ENCODE data around the gene CEP19.

GRCh38 chr3:196670339-196670738, 41.7 kb downstream of the CEP19 start:
- no peak for TF ChIP-seq ASH2L (IDR thresholded peaks at IDR 0.05; ENCODE audit: low read length)
- TF ChIP-seq, protein P1, sequence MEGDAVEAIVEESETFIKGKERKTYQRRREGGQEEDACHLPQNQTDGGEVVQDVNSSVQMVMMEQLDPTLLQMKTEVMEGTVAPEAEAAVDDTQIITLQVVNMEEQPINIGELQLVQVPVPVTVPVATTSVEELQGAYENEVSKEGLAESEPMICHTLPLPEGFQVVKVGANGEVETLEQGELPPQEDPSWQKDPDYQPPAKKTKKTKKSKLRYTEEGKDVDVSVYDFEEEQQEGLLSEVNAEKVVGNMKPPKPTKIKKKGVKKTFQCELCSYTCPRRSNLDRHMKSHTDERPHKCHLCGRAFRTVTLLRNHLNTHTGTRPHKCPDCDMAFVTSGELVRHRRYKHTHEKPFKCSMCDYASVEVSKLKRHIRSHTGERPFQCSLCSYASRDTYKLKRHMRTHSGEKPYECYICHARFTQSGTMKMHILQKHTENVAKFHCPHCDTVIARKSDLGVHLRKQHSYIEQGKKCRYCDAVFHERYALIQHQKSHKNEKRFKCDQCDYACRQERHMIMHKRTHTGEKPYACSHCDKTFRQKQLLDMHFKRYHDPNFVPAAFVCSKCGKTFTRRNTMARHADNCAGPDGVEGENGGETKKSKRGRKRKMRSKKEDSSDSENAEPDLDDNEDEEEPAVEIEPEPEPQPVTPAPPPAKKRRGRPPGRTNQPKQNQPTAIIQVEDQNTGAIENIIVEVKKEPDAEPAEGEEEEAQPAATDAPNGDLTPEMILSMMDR (IDR thresholded peaks at IDR 0.05; ENCODE audit: control extremely low read depth in 1 of 3, insufficient read depth in 1 of 3, low read depth in 1 of 3, low read length in 3 of 3): no peak
- TF ChIP-seq FOSL1 (IDR thresholded peaks at IDR 0.05; ENCODE audit: insufficient read depth, low read depth, low read length): no peak
- no peak for TF ChIP-seq CHD1 (IDR thresholded peaks at IDR 0.05; ENCODE audit: low read depth, low read length)
- no peak for TF ChIP-seq POLR2A (IDR thresholded peaks at IDR 0.05; ENCODE audit: control extremely low read depth in 1 of 2, low read depth in 2 of 2, low read length in 2 of 2)
- no peak for TF ChIP-seq EZH2 (IDR thresholded peaks at IDR 0.05; ENCODE audit: low read depth, low read length, severe bottlenecking)
- no peak for TF ChIP-seq TCF12 (IDR thresholded peaks at IDR 0.05; ENCODE audit: low read depth, low read length)
- TF ChIP-seq CBX8 (IDR thresholded peaks at IDR 0.05; ENCODE audit: borderline replicate concordance, low read depth, low read length): no peak
- no peak for TF ChIP-seq SIX5 (IDR thresholded peaks at IDR 0.05; ENCODE audit: low read depth, low read length)
- TF ChIP-seq TAF1 (IDR thresholded peaks at IDR 0.05; ENCODE audit: low read depth, low read length): no peak
